SK-N-MC (cell line): ENCODE measurements around the gene PSTK.
A peak's percentile ranks its signal among the peaks of the same experiment; 100 is the strongest.

Experiments used
- DNase-seq: peaks from one replicate; pipeline ENCODE4 v3.0.0-alpha.2; 2011; ENCODE audit warnings: low read depth, low spot score
- H3K27ac ChIP-seq: fragments of 200-600 bp; sonication (generic); 2 replicates; pipeline ENCODE4 v1.5.1; 2016; ENCODE audit warnings: mixed run types
- H3K36me3 ChIP-seq: fragments of 200-600 bp; sonication (generic); 2 replicates; pipeline ENCODE4 v1.6.1; 2017; ENCODE audit warnings: antibody characterized with exemption, low read length, mixed read lengths; ENCODE audit not compliant: insufficient read depth
- H3K4me3 ChIP-seq: fragments of 200-600 bp; sonication (generic); 2 replicates; pipeline ENCODE4 v1.5.1; 2016
- H3K9ac ChIP-seq: fragments of 200-600 bp; sonication (generic); 2 replicates; pipeline ENCODE4 v1.8.0; 2017; ENCODE audit warnings: mixed run types, mixed read lengths; ENCODE audit not compliant: insufficient read length
- H3K9me3 ChIP-seq: fragments of 200-600 bp; sonication (generic); 2 replicates; pipeline ENCODE4 v1.6.1; 2017; ENCODE audit warnings: low read depth, mild to moderate bottlenecking, antibody characterized with exemption, low read length, moderate library complexity, mixed read lengths
- EZH2 ChIP-seq: fragments of 200-600 bp; sonication (generic); IDR thresholded peaks from one replicate; pipeline ENCODE4 v1.6.1; 2017; ENCODE audit warnings: antibody characterized with exemption
- FOXP2 ChIP-seq: optimal IDR thresholded peaks from 2 replicates; pipeline ENCODE3; 2011; ENCODE audit warnings: mild to moderate bottlenecking, moderate library complexity; ENCODE audit not compliant: insufficient read depth; ENCODE audit errors: extremely low read length, control extremely low read depth
- POLR2AphosphoS5 ChIP-seq: IDR thresholded peaks from 2 replicates; pipeline ENCODE4 v1.6.1; 2012; ENCODE audit warnings: mild to moderate bottlenecking, low read depth, low read length, borderline replicate concordance

PSTK gene

GRCh38 chr10:123009105-123009820 is 29.1 kb downstream of the PSTK start:
- no peak for TF ChIP-seq FOXP2
- no peak for TF ChIP-seq EZH2
- TF ChIP-seq POLR2AphosphoS5, result no peak
- peak overlapping the region; percentile 86 for H3K4me3 ChIP-seq
- no peak for DNase-seq
- H3K9ac ChIP-seq, result peak overlapping the region; percentile 55
- no peaks in the 10 kb centered on the region for H3K36me3 ChIP-seq
- no peaks in the 10 kb centered on the region for H3K9me3 ChIP-seq
- no peak overlapping the region for H3K27ac ChIP-seq

DNA sequence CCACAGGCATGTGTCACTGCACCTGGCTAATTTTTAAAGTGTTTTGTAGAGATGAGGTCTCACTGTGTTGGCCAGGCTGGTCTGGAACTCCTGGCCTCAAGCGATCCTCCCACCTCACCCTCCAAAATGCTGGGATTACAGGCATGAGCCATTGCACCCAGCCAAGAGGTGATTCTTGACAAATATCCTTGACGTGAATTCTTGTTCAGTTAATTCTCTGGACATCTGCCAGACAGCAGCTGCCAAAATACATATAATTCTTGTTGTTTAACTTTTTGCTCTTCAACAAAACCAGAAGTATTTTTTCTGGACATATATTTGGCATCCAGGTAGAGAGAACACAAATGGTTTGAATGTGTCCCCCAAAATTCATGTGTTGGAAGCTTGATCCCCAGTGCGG is 31.8 kb downstream of the PSTK start:
- no peak for TF ChIP-seq EZH2
- no peak for TF ChIP-seq FOXP2
- TF ChIP-seq POLR2AphosphoS5, result no peak
- Histone ChIP-seq H3K27ac (no peak overlapping the region), H3K9ac (no peak overlapping the region)

DNA sequence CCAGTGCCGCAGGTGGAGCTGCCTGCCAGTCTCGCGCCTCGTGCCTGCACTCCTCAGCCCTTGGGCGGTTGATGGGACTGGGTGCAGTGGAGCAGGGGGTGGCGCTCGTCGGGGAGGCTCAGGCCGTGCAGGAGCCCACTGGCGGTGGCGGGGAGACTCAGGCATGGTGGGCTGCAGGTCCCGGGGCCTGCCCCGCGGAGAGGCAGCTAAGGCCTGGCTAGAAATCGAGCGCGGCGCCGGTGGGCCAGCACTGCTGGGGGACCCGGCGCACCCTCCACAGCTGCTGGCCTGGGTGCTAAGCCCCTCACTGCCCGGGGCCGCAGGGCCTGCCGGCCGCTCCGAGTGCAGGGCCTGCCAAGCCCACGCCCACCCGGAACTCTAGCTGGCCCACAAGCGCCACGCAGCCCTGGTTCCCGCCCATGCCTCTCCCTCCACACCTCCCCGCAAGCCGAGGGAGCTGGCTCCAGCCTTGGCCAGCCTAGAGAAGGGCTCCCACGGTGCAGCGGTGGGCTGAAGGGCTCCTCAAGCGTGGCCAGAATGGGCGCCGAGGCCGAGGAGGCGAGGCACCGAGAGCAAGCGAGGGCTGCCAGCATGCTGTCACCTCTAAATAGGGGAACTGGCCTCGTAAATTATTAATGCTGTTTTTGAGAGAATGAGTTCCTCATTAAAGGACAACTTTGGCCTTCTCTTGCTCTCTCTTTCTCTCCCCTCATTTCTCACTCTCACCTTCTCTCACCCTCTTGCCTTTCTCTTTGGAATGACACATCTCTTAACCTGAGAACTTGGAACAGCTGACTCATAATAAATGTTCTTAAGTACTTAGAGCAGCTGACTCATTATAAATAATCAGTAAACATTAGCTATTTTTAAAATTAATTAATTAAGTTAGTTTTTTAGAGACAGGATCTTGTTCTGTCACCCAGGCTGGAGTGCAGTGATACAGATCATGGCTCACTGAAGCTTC is 33.5 kb downstream of the PSTK start:
- no peak overlapping the region for H3K27ac ChIP-seq
- TF ChIP-seq EZH2 (no peak), POLR2AphosphoS5 (no peak), FOXP2 (no peak)
- no peak overlapping the region for H3K4me3 ChIP-seq
- no peak for DNase-seq
- H3K36me3 ChIP-seq, result no peaks in the 10 kb centered on the region
- no peak overlapping the region for H3K9ac ChIP-seq
- no peaks in the 10 kb centered on the region for H3K9me3 ChIP-seq

More for the DNA sequence above, 31.8 kb downstream of the PSTK start:
- Histone ChIP-seq H3K9me3 (no peaks in the 10 kb centered on the region), H3K4me3 (no peak overlapping the region), H3K36me3 (no peaks in the 10 kb centered on the region)
- DNase-seq, result no peak

- TF ChIP-seq FOXP2 (no peak), EZH2 (no peak), POLR2AphosphoS5 (no peak)
- H3K9ac ChIP-seq, result no peak overlapping the region
- no peak for DNase-seq
- no peak overlapping the region for H3K4me3 ChIP-seq
- no peaks in the 10 kb centered on the region for H3K36me3 ChIP-seq
- no peaks in the 10 kb centered on the region for H3K9me3 ChIP-seq
- H3K27ac ChIP-seq, result no peak overlapping the region
These were observed 34.6 kb downstream of the PSTK start for GRCh38 chr10:123014772-123015171.

DNA sequence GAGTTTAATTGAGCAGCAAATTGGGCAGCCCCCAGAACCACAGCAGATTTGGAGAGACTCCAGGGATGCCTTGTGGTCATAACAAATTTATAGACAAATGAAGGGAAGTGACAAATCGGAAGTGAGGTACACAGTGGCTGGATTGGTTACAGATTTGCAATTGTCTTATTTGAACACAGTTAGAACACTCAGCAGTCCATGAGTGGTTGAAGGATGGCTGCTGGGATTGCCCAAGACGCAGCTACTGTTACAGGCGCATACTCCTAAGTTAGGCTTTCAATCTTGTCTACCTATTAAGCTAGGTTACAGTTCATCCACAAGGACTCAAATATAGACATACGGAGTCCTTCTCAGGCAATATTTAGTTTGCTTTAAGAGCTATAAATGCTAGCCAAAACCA is 36.0 kb downstream of the PSTK start:
- no peak for TF ChIP-seq POLR2AphosphoS5
- no peak for TF ChIP-seq FOXP2
- no peak for TF ChIP-seq EZH2
- Histone ChIP-seq H3K27ac (no peak overlapping the region), H3K36me3 (no peaks in the 10 kb centered on the region), H3K9me3 (no peaks in the 10 kb centered on the region), H3K4me3 (no peak overlapping the region), H3K9ac (no peak overlapping the region)
- DNase-seq, result no peak

GRCh38 chr10:123017421-123018165 is 37.4 kb downstream of the PSTK start:
- Histone ChIP-seq H3K27ac (no peak overlapping the region), H3K4me3 (no peak overlapping the region), H3K9me3 (no peaks in the 10 kb centered on the region), H3K9ac (no peak overlapping the region), H3K36me3 (no peaks in the 10 kb centered on the region)
- TF ChIP-seq EZH2 (no peak), FOXP2 (no peak), POLR2AphosphoS5 (no peak)
- DNase-seq, result no peak

- Histone ChIP-seq H3K36me3 (no peaks in the 10 kb centered on the region), H3K27ac (no peak overlapping the region), H3K9me3 (no peaks in the 10 kb centered on the region), H3K4me3 (no peak overlapping the region), H3K9ac (no peak overlapping the region)
- TF ChIP-seq FOXP2, result no peak
- no peak for TF ChIP-seq POLR2AphosphoS5
- no peak for TF ChIP-seq EZH2
- no peak for DNase-seq
These were observed 38.3 kb downstream of the PSTK start for GRCh38 chr10:123018531-123018930.

DNA sequence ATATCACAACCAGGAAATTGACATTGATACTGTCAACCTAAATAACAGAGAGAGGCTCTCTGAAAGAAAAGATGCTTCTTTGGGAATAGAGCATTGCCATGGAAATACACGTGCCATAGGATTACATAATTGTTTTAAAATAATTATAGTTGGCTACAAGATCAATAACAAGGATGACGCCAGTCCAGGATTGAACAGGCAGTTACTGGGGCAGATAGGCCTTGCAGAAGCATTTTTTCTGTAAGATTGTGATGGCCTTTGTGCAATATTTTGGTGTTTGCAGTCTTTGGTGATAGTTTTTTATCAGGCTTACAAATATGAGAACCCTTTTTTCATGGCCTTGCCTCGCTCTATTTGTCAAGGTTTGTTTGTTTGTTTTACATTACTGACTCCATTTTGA is 39.1 kb downstream of the PSTK start:
- H3K4me3 ChIP-seq, result no peak overlapping the region
- no peak overlapping the region for H3K27ac ChIP-seq
- H3K9ac ChIP-seq, result no peak overlapping the region
- DNase-seq, result no peak
- H3K36me3 ChIP-seq, result no peaks in the 10 kb centered on the region
- no peak for TF ChIP-seq EZH2
- H3K9me3 ChIP-seq, result no peaks in the 10 kb centered on the region
